GM13977 (cell line): ENCODE data around the gene HACE1.

Source experiments
- DNase-seq: peaks from one replicate; pipeline ENCODE4 v3.0.0; 2012; ENCODE audit warnings: low spot score
- in situ Hi-C: fragments of 300-500 bp; cut with MboI; formaldehyde crosslinking; loops from one replicate; pipeline ENCODE4 v1.12.0; 2022; ENCODE audit warnings: low sequenced_read_pairs, low pct_unique_long_range_greater_than_20kb, mixed read lengths, inconsistent platforms; ENCODE audit not compliant: unreplicated experiment
- TF ChIP-seq, protein P1 (sequence below): IDR thresholded peaks from 2 replicates; pipeline ENCODE4 v1.5.1; 2012; ENCODE audit warnings: mild to moderate bottlenecking, control low read depth; ENCODE audit not compliant: insufficient read depth; ENCODE audit errors: extremely low read depth, missing control alignments

Gene HACE1

DNA sequence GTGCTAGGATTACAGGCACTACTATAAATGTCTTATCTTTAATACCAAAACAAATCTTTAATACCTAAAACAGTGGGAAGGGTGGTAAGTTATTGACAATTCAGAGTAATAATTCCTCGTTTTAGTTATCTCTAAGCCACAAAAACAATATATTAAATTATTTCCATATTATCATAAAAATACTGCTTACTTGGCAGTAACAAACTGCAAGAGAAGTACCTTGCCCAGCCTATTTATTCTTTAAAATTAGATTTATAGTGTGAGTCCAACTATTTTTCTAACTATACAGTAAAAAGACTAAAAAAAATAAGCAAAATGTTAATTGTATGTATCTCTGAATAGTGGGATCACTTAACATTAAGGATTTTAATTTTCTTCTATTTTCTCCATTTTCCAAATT lies 123.2 kb downstream of the HACE1 start:
- no peak for DNase-seq
- TF ChIP-seq, protein P1, sequence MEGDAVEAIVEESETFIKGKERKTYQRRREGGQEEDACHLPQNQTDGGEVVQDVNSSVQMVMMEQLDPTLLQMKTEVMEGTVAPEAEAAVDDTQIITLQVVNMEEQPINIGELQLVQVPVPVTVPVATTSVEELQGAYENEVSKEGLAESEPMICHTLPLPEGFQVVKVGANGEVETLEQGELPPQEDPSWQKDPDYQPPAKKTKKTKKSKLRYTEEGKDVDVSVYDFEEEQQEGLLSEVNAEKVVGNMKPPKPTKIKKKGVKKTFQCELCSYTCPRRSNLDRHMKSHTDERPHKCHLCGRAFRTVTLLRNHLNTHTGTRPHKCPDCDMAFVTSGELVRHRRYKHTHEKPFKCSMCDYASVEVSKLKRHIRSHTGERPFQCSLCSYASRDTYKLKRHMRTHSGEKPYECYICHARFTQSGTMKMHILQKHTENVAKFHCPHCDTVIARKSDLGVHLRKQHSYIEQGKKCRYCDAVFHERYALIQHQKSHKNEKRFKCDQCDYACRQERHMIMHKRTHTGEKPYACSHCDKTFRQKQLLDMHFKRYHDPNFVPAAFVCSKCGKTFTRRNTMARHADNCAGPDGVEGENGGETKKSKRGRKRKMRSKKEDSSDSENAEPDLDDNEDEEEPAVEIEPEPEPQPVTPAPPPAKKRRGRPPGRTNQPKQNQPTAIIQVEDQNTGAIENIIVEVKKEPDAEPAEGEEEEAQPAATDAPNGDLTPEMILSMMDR: no peak
- in situ Hi-C loops: no loop called here

DNA sequence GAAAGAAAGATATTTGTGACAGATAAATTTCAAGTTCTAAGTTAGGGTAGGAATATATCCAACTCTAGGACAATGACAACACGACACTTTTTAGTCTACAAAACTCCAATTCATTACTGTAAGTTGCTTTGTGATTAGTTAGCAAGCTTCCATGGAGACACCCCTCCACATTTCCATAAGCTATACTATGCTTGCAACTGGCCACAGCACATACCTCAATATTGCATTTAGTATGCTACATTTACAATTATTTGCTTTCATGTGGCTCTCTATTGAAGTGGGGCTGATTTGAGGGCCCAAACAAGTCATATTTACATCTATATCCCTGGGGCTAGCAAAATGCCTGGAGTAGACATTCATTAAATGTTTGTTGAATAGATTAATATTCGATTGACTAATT lies 129.3 kb downstream of the HACE1 start:
- no peak for DNase-seq
- TF ChIP-seq, protein P1: no peak
- in situ Hi-C loops: no loop called here

DNA sequence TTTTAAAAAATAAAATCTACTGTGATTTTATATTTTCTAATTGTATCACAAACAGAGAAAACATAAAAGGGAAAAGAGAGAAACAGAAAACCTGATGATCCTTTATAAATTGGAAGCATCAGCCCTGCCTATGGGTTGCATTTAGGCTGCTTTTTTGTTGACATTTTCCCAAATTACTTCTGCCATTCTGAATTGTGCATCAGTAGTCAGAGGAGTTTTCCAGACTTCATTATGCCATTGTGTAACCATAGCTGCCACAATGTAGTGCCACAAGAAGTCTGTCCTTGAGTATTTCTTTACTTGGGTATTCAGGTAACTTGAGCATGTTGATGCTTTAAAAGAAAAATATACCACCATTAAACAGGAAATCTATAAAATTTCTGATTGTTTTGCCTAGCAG lies 130.3 kb downstream of the HACE1 start:
- in situ Hi-C loops: no loop called here
- no peak for DNase-seq

DNA sequence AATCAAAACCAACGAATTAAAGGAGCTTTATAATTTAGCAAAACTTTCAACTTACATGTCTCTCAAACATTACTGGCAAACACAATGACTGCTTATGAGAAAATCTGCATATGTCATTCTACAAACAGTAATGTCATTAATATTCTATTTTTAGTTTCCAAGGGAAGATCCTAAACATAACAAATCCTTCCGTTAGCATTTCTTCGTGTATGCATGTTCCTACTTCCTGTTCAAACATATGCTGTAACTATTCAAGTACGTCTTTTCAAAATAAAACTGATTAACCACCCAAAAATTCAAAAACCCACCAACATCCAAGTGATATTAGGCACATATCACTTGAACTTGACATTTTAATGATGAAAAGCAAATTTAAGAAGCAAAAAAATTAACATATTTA lies 131.3 kb downstream of the HACE1 start:
- TF ChIP-seq, protein P1: no peak
- DNase-seq: no peak
- in situ Hi-C loops: no loop called here

More for the DNA sequence above, 130.3 kb downstream of the HACE1 start:
- TF ChIP-seq, protein P1: no peak

DNA sequence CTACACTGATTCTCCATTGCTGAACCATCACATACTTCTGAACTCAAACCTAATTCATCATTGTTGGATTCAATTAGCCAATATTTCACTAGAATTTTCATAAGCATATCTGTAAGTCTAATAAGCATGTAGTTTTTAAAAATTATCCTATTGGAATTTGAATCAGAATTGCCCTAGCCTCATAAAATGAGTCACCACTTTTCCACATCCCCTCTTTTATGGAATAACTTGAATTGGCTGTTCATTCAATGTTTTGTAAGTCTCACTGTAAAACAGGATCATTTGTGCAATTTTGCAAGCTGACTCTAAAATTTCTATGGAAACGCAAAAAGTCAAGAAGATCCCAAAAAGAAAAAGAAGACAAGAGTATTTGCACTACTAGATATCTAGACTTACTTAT lies 141.0 kb downstream of the HACE1 start:
- TF ChIP-seq, protein P1: no peak
- DNase-seq: no peak
- in situ Hi-C loops: no loop called here

DNA sequence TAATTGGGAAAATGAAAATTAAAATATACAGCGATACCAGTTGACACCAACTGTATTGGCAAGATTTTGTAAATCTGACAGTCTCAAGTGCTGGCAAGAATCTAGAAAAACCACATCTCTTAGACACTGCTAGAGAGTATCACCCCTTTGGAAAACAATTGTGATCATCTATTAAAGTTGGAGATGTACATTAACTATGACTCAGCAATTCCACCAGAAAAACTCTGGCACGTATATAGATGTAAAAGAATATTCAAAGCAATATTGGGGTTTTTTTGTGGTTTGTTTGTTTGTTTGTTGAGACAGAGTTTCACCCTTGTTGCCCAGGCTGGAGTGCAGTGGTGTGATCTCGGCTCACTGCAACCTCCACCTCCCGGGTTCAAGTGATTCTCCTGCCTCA lies 142.9 kb downstream of the HACE1 start:
- no peak for DNase-seq
- in situ Hi-C loops: no loop called here
- TF ChIP-seq, protein P1: no peak

DNA sequence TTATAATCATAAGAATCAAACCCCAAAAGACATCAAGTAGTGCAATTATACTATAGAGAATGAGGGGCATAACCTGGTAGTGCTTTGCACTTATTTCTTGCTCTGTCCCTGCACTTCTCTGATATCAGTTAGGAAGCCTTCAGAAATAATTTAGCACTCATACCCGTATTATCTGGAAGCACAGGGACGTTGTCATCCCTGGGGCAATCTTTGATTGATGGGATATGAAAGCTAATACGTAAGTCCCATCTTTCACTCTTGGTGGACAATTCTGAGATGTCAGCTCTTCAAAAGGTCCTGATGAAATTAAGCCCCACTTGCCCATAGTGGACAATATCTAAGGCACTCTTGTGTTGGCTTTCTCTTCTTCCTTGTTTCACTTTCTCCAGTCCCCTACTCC lies 144.9 kb downstream of the HACE1 start:
- DNase-seq: no peak
- in situ Hi-C loops: no loop called here
- TF ChIP-seq, protein P1: no peak
